B cell (primary cell): ENCODE measurements around the gene NIPSNAP3A.

Experiments used
- CTCF ChIP-seq: fragments of 200-600 bp; IDR thresholded peaks from one replicate; pipeline ENCODE4 v1.8.0; 2022; ENCODE audit warnings: antibody characterized with exemption, mild to moderate bottlenecking
- EZH2 ChIP-seq: IDR thresholded peaks from 2 replicates; pipeline ENCODE4 v1.6.1; 2012; ENCODE audit warnings: borderline replicate concordance, low read depth, mild to moderate bottlenecking, moderate library complexity, low read length; ENCODE audit not compliant: insufficient read depth, poor library complexity, severe bottlenecking

GRCh38 chr9:104779334-104779733 is 31.9 kb downstream of the NIPSNAP3A start:
- TF ChIP-seq CTCF, result no peak
- no peak for TF ChIP-seq EZH2
